ENCODE results near the gene ACSS1.

The ACSS1 gene

DNA sequence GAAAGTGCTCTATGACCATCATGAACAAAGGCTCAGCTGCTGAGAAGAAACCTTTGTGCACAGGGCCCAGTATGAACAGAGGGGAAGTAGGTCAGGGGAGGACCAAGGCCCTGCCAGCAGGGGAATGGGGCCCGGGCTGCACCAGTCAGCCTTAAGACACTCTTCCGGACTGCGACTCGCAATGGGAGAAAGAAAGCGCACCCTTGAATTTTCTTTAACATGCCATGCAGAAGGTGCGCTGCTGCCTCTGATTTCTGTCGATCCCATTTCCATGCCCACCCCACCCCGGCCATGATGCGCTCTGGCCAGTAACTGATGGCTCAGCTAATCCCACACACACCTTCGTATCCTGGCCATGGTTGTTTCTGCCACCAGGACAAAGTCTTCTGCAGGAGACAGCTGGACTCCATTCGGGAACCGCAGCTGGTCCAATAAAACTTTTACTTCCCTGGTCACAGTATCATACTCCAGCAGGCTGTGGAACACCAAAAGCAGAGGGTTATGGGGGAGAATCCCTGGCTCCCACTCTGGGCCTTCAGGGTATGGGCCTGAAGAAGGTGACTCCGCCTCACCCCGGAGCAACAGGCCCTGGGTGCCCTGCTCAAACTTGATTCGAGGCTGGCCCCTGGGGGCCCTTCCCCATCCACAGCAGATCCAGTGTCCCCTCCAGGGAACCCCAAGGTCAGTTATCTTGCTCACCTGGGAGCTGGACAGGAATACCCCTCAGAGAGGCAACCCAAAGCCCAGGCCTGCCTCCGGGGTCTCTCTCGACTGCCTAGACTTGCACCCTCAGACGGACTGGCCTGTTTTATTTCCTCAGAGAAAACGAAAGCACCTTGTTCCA, 88.5 kb downstream of the ACSS1 start:
- Histone ChIP-seq H3K9ac (ENCODE audit: low read length in 2 of 2) (no peak overlapping the region), H3K4me3 (ENCODE audit: low read length in 2 of 2) (no peak overlapping the region), H3K36me3 (ENCODE audit: control insufficient read depth in 2 of 2, insufficient read depth in 2 of 2, low read length in 2 of 2) (peaks cover 62 to 69% of the 10 kb centered on the region in 2 donors), H3K9me3 (ENCODE audit: control insufficient read depth in 2 of 2, low read length in 2 of 2) (no peaks in the 10 kb centered on the region), H3K27me3 (ENCODE audit: control insufficient read depth in 1 of 2, insufficient read depth in 2 of 2, low read length in 2 of 2) (no peaks in the 10 kb centered on the region), H3K4me1 (ENCODE audit: control insufficient read depth, insufficient read depth, low read length) (no peaks in the 10 kb centered on the region), H3K27ac (ENCODE audit: low read length) (no peak overlapping the region)

DNA sequence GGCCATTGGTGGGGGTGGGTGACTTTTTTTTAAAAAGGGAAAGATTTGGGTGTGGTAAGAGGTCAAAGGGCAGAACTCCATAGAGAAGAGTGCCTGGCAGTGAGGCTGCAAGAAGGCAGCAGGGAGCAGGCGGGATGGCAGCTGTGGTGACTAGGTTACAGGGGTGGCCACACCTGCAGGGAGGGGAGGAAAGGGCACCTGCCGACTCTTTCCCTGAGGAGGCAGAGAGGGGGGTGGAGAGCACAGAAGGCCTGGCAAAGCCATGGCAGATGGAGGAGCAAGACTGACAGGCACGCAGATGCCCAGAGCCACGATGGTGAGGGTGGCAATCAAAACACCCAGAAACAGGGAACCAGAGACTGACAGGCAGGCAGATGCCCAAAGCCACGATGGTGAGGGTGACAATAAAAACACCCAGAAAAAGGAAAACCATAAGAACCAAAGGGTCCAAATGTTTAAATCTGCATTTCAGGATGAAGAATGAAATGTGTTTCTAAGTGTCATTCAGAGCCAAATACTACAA, 89.6 kb downstream of the ACSS1 start:
- Histone ChIP-seq H3K36me3 (ENCODE audit: control insufficient read depth in 2 of 2, insufficient read depth in 2 of 2, low read length in 2 of 2) (peaks cover 68 to 75% of the 10 kb centered on the region in 2 donors), H3K27ac (ENCODE audit: low read length) (no peak overlapping the region), H3K9me3 (ENCODE audit: control insufficient read depth in 2 of 2, low read length in 2 of 2) (no peaks in the 10 kb centered on the region), H3K4me1 (ENCODE audit: control insufficient read depth, insufficient read depth, low read length) (no peaks in the 10 kb centered on the region), H3K9ac (ENCODE audit: low read length in 2 of 2) (no peak overlapping the region), H3K27me3 (ENCODE audit: control insufficient read depth in 1 of 2, insufficient read depth in 2 of 2, low read length in 2 of 2) (no peaks in the 10 kb centered on the region), H3K4me3 (ENCODE audit: low read length in 2 of 2) (no peak overlapping the region)

GRCh38 chr20:24966317-24967012, 91.5 kb downstream of the ACSS1 start:
- no peaks in the 10 kb centered on the region for H3K9me3 ChIP-seq (ENCODE audit: control insufficient read depth in 2 of 2, low read length in 2 of 2)
- H3K9ac ChIP-seq (ENCODE audit: low read length in 2 of 2): no peak overlapping the region
- H3K4me1 ChIP-seq (ENCODE audit: control insufficient read depth, insufficient read depth, low read length): no peaks in the 10 kb centered on the region
- no peak overlapping the region for H3K4me3 ChIP-seq (ENCODE audit: low read length in 2 of 2)
- H3K27ac ChIP-seq (ENCODE audit: low read length): no peak overlapping the region
- no peaks in the 10 kb centered on the region for H3K27me3 ChIP-seq (ENCODE audit: control insufficient read depth in 1 of 2, insufficient read depth in 2 of 2, low read length in 2 of 2)
- peaks cover 69 to 73% of the 10 kb centered on the region in 2 donors for H3K36me3 ChIP-seq (ENCODE audit: control insufficient read depth in 2 of 2, insufficient read depth in 2 of 2, low read length in 2 of 2)

DNA sequence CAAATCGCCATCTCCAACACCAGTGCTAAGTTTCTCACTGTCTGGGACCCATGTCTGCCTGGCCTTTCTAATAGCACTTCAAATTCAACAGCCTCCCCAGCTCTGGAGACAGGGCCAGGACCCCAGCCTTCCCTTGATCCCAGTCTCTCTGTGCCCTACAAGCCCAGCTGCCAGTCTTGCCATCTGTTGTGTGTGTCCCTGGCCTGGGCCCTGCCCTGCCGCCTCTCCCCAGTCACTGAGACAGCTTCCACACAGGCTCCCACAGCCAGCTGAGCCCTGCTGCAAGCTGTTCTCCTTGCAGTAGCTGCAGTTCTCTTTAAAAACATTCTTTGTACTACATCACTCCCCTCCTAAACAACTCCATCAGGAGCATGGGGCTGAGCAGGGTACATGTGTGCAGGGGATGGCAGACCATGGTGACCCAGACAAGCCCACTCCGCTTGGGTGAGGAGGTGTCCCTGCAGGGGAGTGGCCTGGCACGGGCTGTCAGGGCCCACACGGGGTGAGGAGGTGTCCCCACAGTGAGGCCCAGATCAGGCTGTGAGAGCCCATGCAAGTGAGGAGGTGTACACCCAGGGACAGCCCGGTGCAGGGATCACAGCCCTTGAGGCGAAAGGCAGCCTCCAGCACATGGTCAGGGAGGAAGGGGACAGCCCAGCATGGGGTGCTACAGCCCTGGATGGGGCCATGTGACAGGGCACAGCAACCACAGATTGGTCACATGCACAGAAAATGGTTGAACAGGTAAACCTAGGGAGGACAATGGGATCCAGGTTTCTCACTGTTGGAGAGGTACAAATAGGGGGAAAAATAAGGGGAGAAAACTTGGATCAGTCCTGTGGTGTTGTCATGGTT, 92.6 kb downstream of the ACSS1 start:
- Histone ChIP-seq H3K9me3 (ENCODE audit: control insufficient read depth in 2 of 2, low read length in 2 of 2) (no peaks in the 10 kb centered on the region), H3K4me1 (ENCODE audit: control insufficient read depth, insufficient read depth, low read length) (no peaks in the 10 kb centered on the region), H3K4me3 (ENCODE audit: low read length in 2 of 2) (no peak overlapping the region), H3K27ac (ENCODE audit: low read length) (no peak overlapping the region), H3K36me3 (ENCODE audit: control insufficient read depth in 2 of 2, insufficient read depth in 2 of 2, low read length in 2 of 2) (peaks cover 66 to 67% of the 10 kb centered on the region in 2 donors), H3K27me3 (ENCODE audit: control insufficient read depth in 1 of 2, insufficient read depth in 2 of 2, low read length in 2 of 2) (no peaks in the 10 kb centered on the region), H3K9ac (ENCODE audit: low read length in 2 of 2) (no peak overlapping the region)

DNA sequence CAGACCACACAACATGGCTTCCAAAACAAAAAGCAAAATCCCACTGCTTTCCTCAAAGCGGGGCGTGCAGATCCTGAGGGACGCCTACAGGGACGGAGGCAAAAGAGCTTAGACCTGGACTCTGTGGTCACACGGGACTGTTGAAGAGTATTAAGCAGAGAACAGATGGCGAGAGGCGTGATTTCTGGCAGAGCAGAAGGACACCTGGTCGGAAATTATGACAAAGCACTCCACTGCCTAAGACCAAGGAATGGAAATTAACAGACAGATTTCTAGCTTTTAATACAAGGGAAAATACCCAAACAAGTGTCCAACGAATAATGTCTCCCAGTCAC, 93.5 kb downstream of the ACSS1 start:
- no peaks in the 10 kb centered on the region for H3K4me1 ChIP-seq (ENCODE audit: control insufficient read depth, insufficient read depth, low read length)
- no peaks in the 10 kb centered on the region for H3K9me3 ChIP-seq (ENCODE audit: control insufficient read depth in 2 of 2, low read length in 2 of 2)
- no peaks in the 10 kb centered on the region for H3K27me3 ChIP-seq (ENCODE audit: control insufficient read depth in 1 of 2, insufficient read depth in 2 of 2, low read length in 2 of 2)
- no peak overlapping the region for H3K4me3 ChIP-seq (ENCODE audit: low read length in 2 of 2)
- peaks cover 61 to 63% of the 10 kb centered on the region in 2 donors for H3K36me3 ChIP-seq (ENCODE audit: control insufficient read depth in 2 of 2, insufficient read depth in 2 of 2, low read length in 2 of 2)
- no peak overlapping the region for H3K27ac ChIP-seq (ENCODE audit: low read length)
- no peak overlapping the region for H3K9ac ChIP-seq (ENCODE audit: low read length in 2 of 2)

DNA sequence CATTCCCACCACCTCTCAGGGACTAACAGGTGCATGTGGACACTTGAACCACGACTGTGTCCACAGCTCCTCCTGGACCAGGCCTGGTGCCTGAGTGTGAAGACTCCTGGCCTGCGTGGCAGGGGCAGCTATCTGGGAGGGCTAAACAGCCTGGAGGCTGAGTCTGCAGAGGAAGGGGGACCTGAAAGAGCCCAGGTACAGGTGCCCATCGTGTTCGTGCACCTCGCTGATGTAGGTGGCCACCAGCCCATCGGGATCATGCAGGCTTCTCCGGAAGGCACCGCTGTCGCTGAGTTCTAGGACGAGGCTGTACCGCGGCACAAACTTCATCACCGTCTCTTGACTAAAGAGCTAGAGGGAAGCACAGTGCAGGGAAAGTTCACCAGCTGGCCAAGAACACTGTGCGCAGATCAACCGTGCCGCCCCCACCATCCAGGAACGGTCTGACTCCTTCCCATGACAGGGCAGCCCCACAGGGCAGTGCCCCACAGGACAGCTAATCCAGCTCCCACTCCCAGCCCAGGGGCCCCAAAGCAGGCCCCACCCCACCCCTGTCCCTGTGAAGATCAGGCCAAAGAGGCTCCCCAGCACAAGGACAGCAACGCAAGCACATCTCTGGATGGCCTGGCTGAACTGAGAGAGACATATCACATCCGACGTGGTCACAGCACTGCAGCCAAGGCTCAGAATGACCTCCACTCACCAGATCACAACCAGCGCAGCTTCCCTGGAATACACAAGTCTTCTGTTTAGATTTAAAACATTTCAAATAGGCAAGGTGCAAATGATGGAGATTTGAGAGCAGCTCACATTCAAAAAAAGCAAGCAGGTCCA, 94.0 kb downstream of the ACSS1 start:
- Histone ChIP-seq H3K9ac (ENCODE audit: low read length in 2 of 2) (no peak overlapping the region), H3K36me3 (ENCODE audit: control insufficient read depth in 2 of 2, insufficient read depth in 2 of 2, low read length in 2 of 2) (peaks cover 55 to 61% of the 10 kb centered on the region in 2 donors)

GRCh38 chr20:24962510-24962909, 95.4 kb downstream of the ACSS1 start:
- peaks cover 42 to 55% of the 10 kb centered on the region in 2 donors for H3K36me3 ChIP-seq (ENCODE audit: control insufficient read depth in 2 of 2, insufficient read depth in 2 of 2, low read length in 2 of 2)

More for the DNA sequence above, 94.0 kb downstream of the ACSS1 start:
- no peaks in the 10 kb centered on the region for H3K4me1 ChIP-seq (ENCODE audit: control insufficient read depth, insufficient read depth, low read length)
- H3K9me3 ChIP-seq (ENCODE audit: control insufficient read depth in 2 of 2, low read length in 2 of 2): no peaks in the 10 kb centered on the region
- H3K27ac ChIP-seq (ENCODE audit: low read length): no peak overlapping the region
- no peaks in the 10 kb centered on the region for H3K27me3 ChIP-seq (ENCODE audit: control insufficient read depth in 1 of 2, insufficient read depth in 2 of 2, low read length in 2 of 2)
- no peak overlapping the region for H3K4me3 ChIP-seq (ENCODE audit: low read length in 2 of 2)

GRCh38 chr20:24962182-24962492, 95.8 kb downstream of the ACSS1 start:
- Histone ChIP-seq H3K9ac (ENCODE audit: low read length in 2 of 2) (no peak overlapping the region), H3K4me3 (ENCODE audit: low read length in 2 of 2) (no peak overlapping the region), H3K27ac (ENCODE audit: low read length) (no peak overlapping the region), H3K9me3 (ENCODE audit: control insufficient read depth in 2 of 2, low read length in 2 of 2) (no peaks in the 10 kb centered on the region), H3K4me1 (ENCODE audit: control insufficient read depth, insufficient read depth, low read length) (no peaks in the 10 kb centered on the region), H3K36me3 (ENCODE audit: control insufficient read depth in 2 of 2, insufficient read depth in 2 of 2, low read length in 2 of 2) (peaks cover 39 to 53% of the 10 kb centered on the region in 2 donors), H3K27me3 (ENCODE audit: control insufficient read depth in 1 of 2, insufficient read depth in 2 of 2, low read length in 2 of 2) (no peaks in the 10 kb centered on the region)

More at GRCh38 chr20:24962510-24962909, 95.4 kb downstream of the ACSS1 start:
- no peaks in the 10 kb centered on the region for H3K27me3 ChIP-seq (ENCODE audit: control insufficient read depth in 1 of 2, insufficient read depth in 2 of 2, low read length in 2 of 2)
- no peak overlapping the region for H3K4me3 ChIP-seq (ENCODE audit: low read length in 2 of 2)
- no peak overlapping the region for H3K9ac ChIP-seq (ENCODE audit: low read length in 2 of 2)
- H3K27ac ChIP-seq (ENCODE audit: low read length): no peak overlapping the region
- H3K4me1 ChIP-seq (ENCODE audit: control insufficient read depth, insufficient read depth, low read length): no peaks in the 10 kb centered on the region
- H3K9me3 ChIP-seq (ENCODE audit: control insufficient read depth in 2 of 2, low read length in 2 of 2): no peaks in the 10 kb centered on the region

GRCh38 chr20:24961384-24962181, 96.4 kb downstream of the ACSS1 start:
- no peak overlapping the region for H3K27ac ChIP-seq (ENCODE audit: low read length)

More at GRCh38 chr20:24961384-24962181, 96.4 kb downstream of the ACSS1 start:
- H3K9ac ChIP-seq (ENCODE audit: low read length in 2 of 2): no peak overlapping the region
- H3K27me3 ChIP-seq (ENCODE audit: control insufficient read depth in 1 of 2, insufficient read depth in 2 of 2, low read length in 2 of 2): no peaks in the 10 kb centered on the region
- no peak overlapping the region for H3K4me3 ChIP-seq (ENCODE audit: low read length in 2 of 2)
- peaks cover 39 to 52% of the 10 kb centered on the region in 2 donors for H3K36me3 ChIP-seq (ENCODE audit: control insufficient read depth in 2 of 2, insufficient read depth in 2 of 2, low read length in 2 of 2)
- H3K9me3 ChIP-seq (ENCODE audit: control insufficient read depth in 2 of 2, low read length in 2 of 2): no peaks in the 10 kb centered on the region
- H3K4me1 ChIP-seq (ENCODE audit: control insufficient read depth, insufficient read depth, low read length): no peaks in the 10 kb centered on the region
